PFSK-1 (cell line): ENCODE measurements around the gene GFPT2.

Source experiments
- POLR2AphosphoS5 ChIP-seq: IDR thresholded peaks from 2 replicates; pipeline ENCODE4 v1.6.1; 2012; ENCODE audit warnings: low read depth, mild to moderate bottlenecking, control low read depth, low read length, moderate library complexity
- REST ChIP-seq, 2 experiments: IDR thresholded peaks; 2 replicates each; pipeline versions ENCODE4 v1.6.1 to v1.8.0; 2011 to 2012; ENCODE audit warnings: low read depth in 2 of 2, low read length in 2 of 2, control low read depth in 1 of 2, inconsistent platforms in 1 of 2, mild to moderate bottlenecking in 1 of 2, moderate library complexity in 1 of 2; ENCODE audit not compliant: insufficient read depth in 1 of 2

GRCh38 chr5:180375291-180375690 lies 22.2 kb upstream of the GFPT2 start:
- TF ChIP-seq REST (IDR thresholded peaks at IDR 0.05; ENCODE audit: insufficient read depth in 1 of 2, low read depth in 2 of 2, low read length in 2 of 2) = no peak
- no peak for TF ChIP-seq POLR2AphosphoS5
